OCI-LY7 (cell line): ENCODE measurements around the gene DPPA3. TPM values are rescaled to one million over a fixed set of nuclear protein-coding genes. Genes with fewer than 3 reads are reported as not detected.
"Not testable (repeated sequence)": the region's sequence is repeated elsewhere in the genome, so short reads cannot be mapped to it uniquely, and the experiment has no call there.

ENCODE experiments used
- BruUV-seq: library from RNA; stranded (reverse); fragments of 400-500 nt; replicated peaks from 2 replicates; lab custom pipeline; 2021; lab: Mats Ljungman, UMichigan
- CTCF ChIA-PET: fragments of 300-600 bp; sonication (Branson Sonifier 250); formaldehyde crosslinking; loops from one replicate; lab custom pipeline; 2022; ENCODE audit warnings: antibody characterized with exemption; ENCODE audit not compliant: unreplicated experiment; lab: Charles Lee
- POLR2A ChIA-PET: fragments of 300-600 bp; sonication (Branson Sonifier 250); formaldehyde crosslinking; loops from one replicate; lab custom pipeline; 2022; ENCODE audit warnings: antibody characterized with exemption; lab: Charles Lee
- DNase-seq: peaks from one replicate; pipeline ENCODE4 v3.0.0-alpha.2; 2015; ENCODE audit warnings: low spot score
- H2AFZ ChIP-seq: fragments of 200-600 bp; sonication (generic), shearing (Covaris generic); 2 replicates; pipeline ENCODE4 v1.6.1; 2014; ENCODE audit warnings: mild to moderate bottlenecking, antibody characterized with exemption, low read length, moderate library complexity
- H3K27ac ChIP-seq: fragments of 200-600 bp; sonication (generic); 2 replicates; pipeline ENCODE4 v1.5.1; 2014; ENCODE audit warnings: mixed run types, low read depth, mild to moderate bottlenecking, moderate library complexity, low read length, inconsistent platforms; ENCODE audit not compliant: poor library complexity, severe bottlenecking
- H3K36me3 ChIP-seq: fragments of 200-600 bp; sonication (generic); 2 replicates; pipeline ENCODE4 v1.6.1; 2014; ENCODE audit warnings: mild to moderate bottlenecking, antibody characterized with exemption, low read length, moderate library complexity, mixed read lengths; ENCODE audit not compliant: insufficient read depth
- H3K4me1 ChIP-seq: fragments of 200-600 bp; sonication (generic); 2 replicates; pipeline ENCODE4 v1.5.1; 2014; ENCODE audit warnings: mild to moderate bottlenecking, low read length; ENCODE audit not compliant: insufficient read depth, poor library complexity, severe bottlenecking
- H3K4me2 ChIP-seq: fragments of 200-600 bp; sonication (generic); 2 replicates; pipeline ENCODE4 v1.6.1; 2014; ENCODE audit warnings: mild to moderate bottlenecking, low read length
- H3K4me3 ChIP-seq: fragments of 200-600 bp; sonication (generic); 2 replicates; pipeline ENCODE4 v1.5.1; 2014; ENCODE audit warnings: mild to moderate bottlenecking, low read depth, low read length; ENCODE audit not compliant: poor library complexity, severe bottlenecking
- H3K79me2 ChIP-seq: fragments of 200-600 bp; sonication (generic); 2 replicates; pipeline ENCODE4 v1.6.1; 2016; ENCODE audit warnings: low read depth, mild to moderate bottlenecking, low read length, moderate library complexity, mixed read lengths; ENCODE audit not compliant: insufficient read depth
- H3K9me2 ChIP-seq: fragments of 200-600 bp; sonication (generic); 2 replicates; pipeline ENCODE4 v1.6.1; 2016; ENCODE audit warnings: mild to moderate bottlenecking, low read length, mixed read lengths; ENCODE audit not compliant: insufficient read depth
- H3K9me3 ChIP-seq: fragments of 200-600 bp; sonication (generic); 2 replicates; pipeline ENCODE4 v1.6.1; 2014; ENCODE audit warnings: mild to moderate bottlenecking, mixed run types, low read length, mixed read lengths
- H4K20me1 ChIP-seq: fragments of 200-600 bp; sonication (generic); 2 replicates; pipeline ENCODE4 v1.6.1; 2014; ENCODE audit warnings: mild to moderate bottlenecking, antibody characterized with exemption, low read length, moderate library complexity, mixed read lengths; ENCODE audit not compliant: insufficient read depth
- EZH2phosphoT487 ChIP-seq: fragments of 200-600 bp; sonication (generic); IDR thresholded peaks from 2 replicates; pipeline ENCODE4 v1.6.1; 2018; ENCODE audit warnings: low read depth, borderline replicate concordance, mild to moderate bottlenecking, mixed run types, antibody characterized with exemption, low read length, moderate library complexity, mixed read lengths
- intact Hi-C: fragments of 100-400 bp; cut with micrococcal nuclease; formaldehyde crosslinking; loops from one replicate; pipeline ENCODE4 v1.10.0; 2022; ENCODE audit not compliant: unreplicated experiment
- total RNA-seq, 2 experiments: library from RNA; depleted of rRNA in 1 of 2; stranded (reverse); fragments of >200 nt in 1 of 2; shearing (Covaris generic) in 1 of 2; gene quantifications; 2 replicates each; pipeline ENCODE4 v1.2.3, GENCODE V29; 2014 to 2022
- TF ChIP-seq, protein P1 (sequence below): fragments of 200-600 bp; sonication (generic); conservative IDR thresholded peaks from 2 replicates; pipeline ENCODE4 v1.5.1; 2014; ENCODE audit warnings: mild to moderate bottlenecking, antibody characterized with exemption, low read length, moderate library complexity, mixed read lengths

DPPA3 gene
- total RNA-seq, 2 experiments from 2014 or later = 0.25 TPM; not detected in 1

DNA sequence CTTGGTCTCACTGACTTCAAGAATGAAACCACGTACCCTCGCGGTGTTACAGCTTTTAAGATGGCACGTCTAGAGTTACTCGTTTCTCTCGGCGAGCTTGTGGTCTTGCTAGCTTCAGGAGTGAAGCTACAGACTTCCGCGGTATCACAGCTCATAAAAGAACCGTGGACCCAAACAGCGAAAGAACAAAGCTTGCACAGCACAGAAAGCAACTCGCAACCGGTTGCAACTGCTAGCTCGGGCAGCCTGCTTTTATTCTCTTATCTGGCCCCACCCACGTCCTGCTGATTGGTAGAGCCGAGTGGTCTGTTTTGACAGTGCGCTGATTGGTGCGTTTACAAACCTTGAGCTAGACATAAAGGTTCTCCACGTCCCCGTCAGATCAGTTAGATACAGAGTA, 40.2 kb downstream of the DPPA3 start:
- no TSS peak for BruUV-seq
- Histone ChIP-seq H3K27ac (no peak overlapping the region), H3K36me3 (no peaks in the 10 kb centered on the region), H4K20me1 (no peaks in the 10 kb centered on the region), H2AFZ (no peak overlapping the region), H3K9me3 (no peaks in the 10 kb centered on the region), H3K9me2 (no peaks in the 10 kb centered on the region), H3K79me2 (no peaks in the 10 kb centered on the region), H3K4me3 (no peak overlapping the region), H3K4me1 (no peaks in the 10 kb centered on the region), H3K4me2 (no peak overlapping the region)
- no peak for DNase-seq
- TF ChIP-seq, protein P1, sequence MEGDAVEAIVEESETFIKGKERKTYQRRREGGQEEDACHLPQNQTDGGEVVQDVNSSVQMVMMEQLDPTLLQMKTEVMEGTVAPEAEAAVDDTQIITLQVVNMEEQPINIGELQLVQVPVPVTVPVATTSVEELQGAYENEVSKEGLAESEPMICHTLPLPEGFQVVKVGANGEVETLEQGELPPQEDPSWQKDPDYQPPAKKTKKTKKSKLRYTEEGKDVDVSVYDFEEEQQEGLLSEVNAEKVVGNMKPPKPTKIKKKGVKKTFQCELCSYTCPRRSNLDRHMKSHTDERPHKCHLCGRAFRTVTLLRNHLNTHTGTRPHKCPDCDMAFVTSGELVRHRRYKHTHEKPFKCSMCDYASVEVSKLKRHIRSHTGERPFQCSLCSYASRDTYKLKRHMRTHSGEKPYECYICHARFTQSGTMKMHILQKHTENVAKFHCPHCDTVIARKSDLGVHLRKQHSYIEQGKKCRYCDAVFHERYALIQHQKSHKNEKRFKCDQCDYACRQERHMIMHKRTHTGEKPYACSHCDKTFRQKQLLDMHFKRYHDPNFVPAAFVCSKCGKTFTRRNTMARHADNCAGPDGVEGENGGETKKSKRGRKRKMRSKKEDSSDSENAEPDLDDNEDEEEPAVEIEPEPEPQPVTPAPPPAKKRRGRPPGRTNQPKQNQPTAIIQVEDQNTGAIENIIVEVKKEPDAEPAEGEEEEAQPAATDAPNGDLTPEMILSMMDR = no peak
- TF ChIP-seq EZH2phosphoT487 = no peak
- CTCF ChIA-PET = interaction anchor here (0.7 kb wide), 1 partner anchor 75 kb away, joined by 3 read pairs; no protein-coding TSS in a partner anchor
- POLR2A ChIA-PET = interaction anchor here (0.5 kb wide), 1 partner anchor 12 kb away, joined by 3 read pairs; no protein-coding TSS in a partner anchor
- intact Hi-C loops = no loop called here

DNA sequence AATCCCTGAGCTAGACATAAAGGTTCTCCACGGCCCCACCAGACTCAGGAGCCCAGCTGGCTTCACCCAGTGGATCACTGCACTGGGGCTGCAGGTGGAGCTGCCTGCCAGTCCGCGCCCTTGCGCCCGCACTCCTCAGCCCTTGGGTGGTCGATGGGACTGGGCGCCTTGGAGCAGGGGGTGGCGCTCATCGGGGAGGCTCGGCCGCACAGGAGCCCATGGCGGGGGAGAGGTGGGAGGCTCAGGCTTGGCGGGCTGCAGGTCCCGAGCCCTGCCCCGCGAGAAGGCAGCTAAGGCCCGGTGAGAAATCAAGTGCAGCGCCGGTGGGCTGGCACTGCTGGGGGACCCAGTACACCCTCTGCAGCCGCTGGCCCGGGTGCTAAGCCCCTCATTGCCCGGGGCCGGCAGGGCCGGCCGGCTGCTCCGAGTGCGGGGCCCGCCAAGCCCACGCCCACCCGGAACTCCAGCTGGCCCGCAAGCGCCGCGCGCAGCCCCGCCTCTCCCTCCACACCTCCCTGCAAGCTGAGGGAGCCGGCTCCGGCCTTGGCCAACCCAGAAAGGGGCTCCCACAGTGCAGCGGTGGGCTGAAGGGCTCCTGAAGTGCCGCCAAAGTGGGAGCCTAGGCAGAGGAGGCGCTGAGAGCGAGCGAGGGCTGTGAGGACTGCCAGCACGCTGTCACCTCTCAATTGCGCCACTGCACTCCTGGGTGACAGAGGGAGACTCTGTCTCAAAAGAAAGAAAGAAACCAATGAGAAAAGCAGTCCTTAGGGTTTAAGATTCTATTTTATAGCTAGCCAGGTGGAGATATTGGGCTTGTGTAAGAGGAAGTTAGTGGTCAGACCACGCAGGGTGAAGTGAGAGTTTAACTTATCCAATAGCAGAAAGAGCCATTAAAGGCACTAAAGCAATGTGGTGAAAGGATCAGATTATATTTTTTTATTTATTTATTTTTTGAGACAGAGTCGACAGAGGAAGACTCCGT, 41.0 kb downstream of the DPPA3 start:
- POLR2A ChIA-PET, H3K79me2 ChIP-seq, H4K20me1 ChIP-seq, CTCF ChIA-PET, H3K4me3 ChIP-seq, H3K9me3 ChIP-seq, H3K4me1 ChIP-seq, H3K9me2 ChIP-seq, H3K36me3 ChIP-seq, BruUV-seq, intact Hi-C loops, DNase-seq, H3K27ac ChIP-seq, H2AFZ ChIP-seq, H3K4me2 ChIP-seq: not testable (repeated sequence)

DNA sequence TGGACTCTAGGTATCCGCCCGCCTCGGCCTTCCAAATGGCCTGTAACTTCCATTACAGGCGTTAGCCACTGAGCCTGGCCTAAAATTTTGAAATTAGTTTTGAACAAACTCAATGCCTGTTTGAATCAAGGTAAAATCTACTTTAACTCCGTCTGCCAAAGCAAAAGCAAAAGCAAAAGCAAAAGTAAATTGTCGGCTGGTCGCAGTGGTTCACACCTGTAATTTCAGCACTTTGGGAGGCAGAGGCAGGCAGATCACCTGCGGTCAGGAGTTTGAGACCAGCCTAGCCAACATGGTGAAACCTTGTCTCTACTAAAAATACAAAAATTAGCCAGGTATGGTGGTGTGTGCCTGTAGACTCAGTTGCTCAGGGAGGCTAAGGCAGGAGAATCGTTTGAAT, 44.4 kb downstream of the DPPA3 start:
- H3K4me3 ChIP-seq, POLR2A ChIA-PET, intact Hi-C loops, H3K36me3 ChIP-seq, DNase-seq, H3K4me2 ChIP-seq, H3K79me2 ChIP-seq, H3K9me3 ChIP-seq, H2AFZ ChIP-seq, CTCF ChIA-PET, H3K27ac ChIP-seq, H4K20me1 ChIP-seq, H3K9me2 ChIP-seq, BruUV-seq, H3K4me1 ChIP-seq: not testable (repeated sequence)
